Activated naive CD4-positive, alpha-beta T cell treated with anti-CD3 and anti-CD28 coated beads, Interleukin-2, amount 10 ng/mL, durations not matched to agents 7 days and 5 days (primary cell): Measurements from ENCODE around the gene TJP1.

Experiments used
- CTCF ChIA-PET: fragments of 350-600 bp; sonication (Branson Sonifier 250); formaldehyde crosslinking; loops from one replicate; lab custom pipeline; 2021; ENCODE audit warnings: antibody characterized with exemption; lab: Charles Lee
- DNase-seq: peaks from one replicate; pipeline ENCODE4 v3.0.0-alpha.2; 2020
- H3K27ac Mint-ChIP-seq: one replicate; pipeline ENCODE4 v1.8.0; 2021; ENCODE audit warnings: mild to moderate bottlenecking, moderate library complexity, mixed read lengths
- H3K27me3 Mint-ChIP-seq: one replicate; pipeline ENCODE4 v1.8.0; 2021; ENCODE audit warnings: mild to moderate bottlenecking, mixed read lengths
- H3K36me3 Mint-ChIP-seq: one replicate; pipeline ENCODE4 v1.8.0; 2021; ENCODE audit warnings: mixed read lengths
- H3K4me1 Mint-ChIP-seq: one replicate; pipeline ENCODE4 v1.8.0; 2021; ENCODE audit warnings: mixed read lengths
- H3K4me3 Mint-ChIP-seq: one replicate; pipeline ENCODE4 v1.8.0; 2021; ENCODE audit warnings: mild to moderate bottlenecking, moderate library complexity, mixed read lengths
- H3K9me3 Mint-ChIP-seq: one replicate; pipeline ENCODE4 v1.8.0; 2021; ENCODE audit warnings: mixed read lengths

Gene TJP1

DNA sequence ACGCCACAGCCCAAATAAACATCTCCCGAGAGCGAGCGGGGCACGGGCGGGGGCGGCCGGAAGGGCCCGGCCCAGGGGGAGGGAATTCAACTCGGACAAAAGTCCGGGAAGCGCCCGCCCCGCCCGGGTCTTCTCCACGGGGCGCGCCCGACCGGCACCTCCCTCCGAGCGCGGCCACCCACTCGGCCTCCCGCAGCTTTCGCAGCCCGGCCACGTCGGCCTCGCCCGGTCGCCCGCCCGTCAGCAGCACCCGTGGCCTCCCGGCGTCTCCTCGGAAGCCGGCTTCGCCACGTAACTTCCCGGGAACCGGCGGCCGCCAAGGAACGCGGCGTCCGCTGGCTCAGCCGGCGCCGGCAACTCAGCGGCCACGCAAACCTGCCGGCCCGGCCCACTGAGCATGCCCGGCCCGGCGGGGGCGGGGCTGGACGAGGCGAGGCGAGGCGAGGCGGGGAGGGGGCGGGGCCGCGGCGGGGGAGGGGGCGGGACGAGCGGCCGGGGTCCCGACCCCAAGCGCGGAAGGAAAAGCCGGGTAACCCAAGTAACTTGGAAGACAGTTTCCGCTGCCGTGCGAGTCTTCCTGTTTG is at the start of gene TJP1:
Gene TJP1, minus strand, starts transcription at position 369 of the 584 bp plus-strand sequence. CDS start 440 bp downstream, outside the sequence.
- peaks cover 21% of the 10 kb centered on the region for H3K4me1 Mint-ChIP-seq
- H3K4me3 Mint-ChIP-seq: peak within 1 kb of the TSS; percentile 12
- no peak for DNase-seq

DNA sequence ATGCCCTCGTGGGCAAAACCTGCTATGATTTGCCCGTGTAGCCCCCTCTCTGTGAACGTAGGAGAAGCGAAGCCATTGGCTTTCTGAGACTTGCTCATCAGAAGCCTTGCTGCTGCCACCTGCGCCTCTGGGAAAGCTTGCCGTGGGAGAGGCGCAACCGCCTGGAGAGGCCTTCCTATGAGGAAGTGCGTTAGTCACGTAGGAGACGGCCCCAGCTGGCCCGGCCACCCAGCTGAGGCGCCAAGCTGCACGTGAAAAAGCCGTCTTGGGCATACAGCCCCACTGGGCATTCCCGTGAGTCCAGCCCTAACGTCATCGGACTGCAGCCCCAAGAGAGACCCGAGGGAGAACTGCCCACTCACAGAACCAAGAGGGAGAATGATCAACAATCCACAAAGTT is 49.1 kb upstream of the TJP1 start:
- no peak for DNase-seq
- H3K9me3 Mint-ChIP-seq: no peaks in the 10 kb centered on the region
- no peaks in the 10 kb centered on the region for H3K4me1 Mint-ChIP-seq
- no peaks in the 10 kb centered on the region for H3K36me3 Mint-ChIP-seq
- no peak overlapping the region for H3K4me3 Mint-ChIP-seq
- peaks cover 6% of the 10 kb centered on the region for H3K27me3 Mint-ChIP-seq
- H3K27ac Mint-ChIP-seq: no peak overlapping the region
- CTCF ChIA-PET: no interaction called here

More for the DNA sequence above, at the start of gene TJP1:
- peaks cover 67% of the 10 kb centered on the region for H3K27me3 Mint-ChIP-seq
- H3K9me3 Mint-ChIP-seq: peaks cover 11% of the 10 kb centered on the region
- peak within 1 kb of the TSS; percentile 3 for H3K27ac Mint-ChIP-seq
- CTCF ChIA-PET: no interaction called here
- peaks cover 7% of the 10 kb centered on the region for H3K36me3 Mint-ChIP-seq

DNA sequence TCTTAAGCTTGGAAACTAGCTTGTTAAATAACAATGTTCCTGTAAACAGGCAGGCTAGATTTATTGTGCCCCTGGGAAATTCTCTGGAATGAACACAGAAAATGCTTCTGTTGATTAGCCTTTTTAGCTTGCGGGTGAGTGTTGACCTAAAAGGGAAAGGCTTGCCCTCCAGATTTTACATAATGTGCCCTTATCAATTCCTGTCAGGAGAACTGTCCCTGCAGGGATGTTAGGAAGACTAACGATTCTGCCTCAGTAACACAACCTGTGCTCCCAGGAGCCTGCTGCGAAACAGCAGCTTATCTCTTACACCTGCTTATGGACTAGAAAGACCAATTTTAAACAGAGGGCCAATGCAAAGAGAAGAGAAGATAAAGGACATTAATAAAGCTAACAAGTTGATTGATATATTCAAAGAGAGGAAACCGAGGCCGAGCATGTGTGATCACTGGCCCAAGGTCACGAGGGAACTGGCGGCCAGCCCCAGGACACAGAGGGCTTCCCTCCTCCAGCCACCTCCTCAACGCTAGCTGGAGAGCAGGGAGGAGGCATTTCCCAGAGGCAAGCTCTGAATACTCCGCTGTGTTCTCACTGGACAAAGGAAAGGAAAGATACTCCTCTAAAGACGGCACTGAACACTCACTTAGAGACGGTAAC is 48.4 kb upstream of the TJP1 start:
- no peaks in the 10 kb centered on the region for H3K9me3 Mint-ChIP-seq
- H3K4me3 Mint-ChIP-seq: no peak overlapping the region
- DNase-seq: no peak
- peaks cover 6% of the 10 kb centered on the region for H3K27me3 Mint-ChIP-seq
- H3K27ac Mint-ChIP-seq: no peak overlapping the region
- H3K4me1 Mint-ChIP-seq: no peaks in the 10 kb centered on the region
- H3K36me3 Mint-ChIP-seq: no peaks in the 10 kb centered on the region
- CTCF ChIA-PET: no interaction called here

DNA sequence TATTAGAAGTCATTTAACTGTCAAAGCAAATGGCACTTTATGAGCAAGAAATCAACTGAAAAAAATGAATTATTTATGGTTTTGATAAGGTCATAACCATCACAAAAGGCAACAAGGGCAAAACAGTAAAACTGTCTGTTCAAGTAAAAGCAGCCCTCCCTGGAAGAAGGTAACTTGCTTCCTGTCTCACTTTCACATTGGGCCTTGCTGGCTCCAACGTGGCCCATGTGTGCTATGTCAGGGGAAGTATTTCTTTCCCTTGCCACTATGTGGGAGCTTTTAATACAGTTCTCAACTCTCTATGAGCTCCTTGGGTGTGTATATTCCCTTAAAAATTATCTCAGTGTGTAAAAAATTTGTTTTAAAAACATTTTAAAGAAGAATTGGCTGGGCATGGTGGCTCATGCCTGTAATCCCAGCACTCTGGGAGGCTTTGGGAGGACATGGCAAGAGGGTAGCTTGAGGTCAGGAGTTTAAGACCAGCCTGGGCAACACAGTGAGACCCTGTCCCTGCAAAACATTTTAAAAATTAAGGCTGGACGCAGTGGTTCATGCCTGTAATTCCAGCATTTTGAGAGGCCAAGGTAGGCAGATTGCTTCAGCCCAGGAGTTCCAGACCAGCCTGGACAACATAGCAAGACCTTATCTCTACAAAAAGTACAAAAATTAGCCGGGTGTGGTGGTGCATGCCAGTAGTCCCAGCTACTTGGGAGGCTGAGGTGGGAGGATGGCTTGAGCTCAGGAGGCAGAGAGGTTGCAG is 45.2 kb upstream of the TJP1 start:
- DNase-seq: no peak
- H3K27ac Mint-ChIP-seq: no peak overlapping the region
- CTCF ChIA-PET: no interaction called here
- H3K9me3 Mint-ChIP-seq: no peaks in the 10 kb centered on the region
- peaks cover 10% of the 10 kb centered on the region for H3K27me3 Mint-ChIP-seq
- no peak overlapping the region for H3K4me3 Mint-ChIP-seq
- H3K36me3 Mint-ChIP-seq: no peaks in the 10 kb centered on the region
- H3K4me1 Mint-ChIP-seq: no peaks in the 10 kb centered on the region

DNA sequence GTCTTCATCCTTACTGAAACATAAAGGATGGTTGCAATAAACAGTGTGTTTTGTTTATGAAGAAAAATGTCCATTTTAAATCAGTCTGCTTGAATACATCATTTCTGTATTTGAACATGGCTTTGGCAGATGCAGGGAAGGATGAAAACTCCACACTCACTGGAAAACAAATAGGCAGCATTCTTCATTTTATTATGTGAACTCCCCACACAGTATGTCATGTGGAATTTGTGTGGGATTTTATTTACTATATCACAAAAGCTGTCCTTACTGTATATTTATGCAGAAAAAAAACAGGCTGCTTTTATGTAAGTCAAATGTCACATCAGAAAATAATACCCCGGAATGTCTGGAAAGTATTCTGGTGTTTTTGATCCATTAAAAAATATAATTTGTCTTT is 44.1 kb upstream of the TJP1 start:
- Mint-ChIP-seq H3K27ac (no peak overlapping the region), H3K4me3 (no peak overlapping the region), H3K4me1 (no peaks in the 10 kb centered on the region), H3K36me3 (no peaks in the 10 kb centered on the region), H3K9me3 (no peaks in the 10 kb centered on the region), H3K27me3 (peaks cover 6% of the 10 kb centered on the region)
- CTCF ChIA-PET: no interaction called here
- DNase-seq: no peak

DNA sequence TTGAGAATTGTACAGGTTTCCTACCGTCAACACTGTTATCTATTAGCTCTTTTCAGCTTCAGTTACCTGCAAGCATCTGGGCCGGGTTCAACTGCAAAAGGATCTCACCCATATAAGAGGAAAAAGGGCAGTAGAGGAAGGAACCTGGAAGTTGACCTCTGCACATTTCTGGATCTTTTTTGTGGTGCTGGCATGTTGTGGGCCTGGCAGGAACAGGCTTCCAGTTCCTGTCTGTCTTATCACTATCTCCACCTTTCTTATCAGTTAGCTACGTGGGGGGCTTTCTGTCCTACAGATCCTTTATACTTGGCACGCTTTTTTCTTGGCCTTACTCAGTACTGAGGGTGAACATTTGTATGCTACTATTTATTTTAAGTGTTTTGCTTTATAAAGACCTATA is 42.2 kb upstream of the TJP1 start:
- no peak for DNase-seq
- H3K27me3 Mint-ChIP-seq: peaks cover 8% of the 10 kb centered on the region
- no peaks in the 10 kb centered on the region for H3K36me3 Mint-ChIP-seq
- no peak overlapping the region for H3K27ac Mint-ChIP-seq
- H3K4me1 Mint-ChIP-seq: no peaks in the 10 kb centered on the region
- no peaks in the 10 kb centered on the region for H3K9me3 Mint-ChIP-seq
- CTCF ChIA-PET: no interaction called here
- H3K4me3 Mint-ChIP-seq: no peak overlapping the region

DNA sequence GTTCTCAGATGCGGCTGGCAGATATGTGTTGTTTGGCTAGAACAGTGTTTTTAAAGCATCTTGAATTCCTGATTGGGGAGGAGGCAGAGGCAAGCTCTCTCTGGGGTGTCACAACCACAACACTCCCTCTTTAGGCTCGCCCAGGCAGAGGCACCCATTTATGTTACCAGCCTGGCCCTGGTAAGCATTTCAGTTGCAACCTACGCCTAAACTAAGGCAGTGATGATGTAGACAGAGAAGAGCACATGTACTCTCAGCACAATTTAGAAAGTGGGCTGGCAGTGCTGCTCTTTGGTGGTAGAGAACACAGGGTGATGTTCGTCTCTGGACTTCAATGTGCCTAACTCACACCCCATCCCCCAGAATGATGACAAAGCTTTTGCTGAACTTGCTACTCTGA is 41.2 kb upstream of the TJP1 start:
- H3K4me1 Mint-ChIP-seq: no peaks in the 10 kb centered on the region
- DNase-seq: no peak
- CTCF ChIA-PET: no interaction called here

DNA sequence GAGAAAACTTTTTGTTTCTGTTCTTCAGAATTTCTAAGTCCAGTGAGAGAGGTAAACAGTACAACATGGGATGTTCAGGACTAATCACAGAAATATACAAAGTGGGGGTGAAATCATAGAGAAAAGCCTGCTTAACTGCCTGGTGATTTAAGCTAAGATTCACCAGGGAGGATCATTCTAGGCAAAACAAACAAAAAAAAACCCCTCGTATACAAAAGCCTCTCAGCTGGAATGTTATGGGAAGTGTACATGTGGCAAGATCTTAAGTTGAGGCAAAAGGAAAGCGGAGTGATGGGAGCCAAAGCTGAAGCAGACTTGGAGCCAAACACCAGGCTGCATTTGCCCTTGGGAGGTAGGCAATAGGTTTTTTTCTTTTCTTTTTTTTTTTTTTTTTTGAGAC is 40.0 kb upstream of the TJP1 start:
- no peaks in the 10 kb centered on the region for H3K36me3 Mint-ChIP-seq
- no peak overlapping the region for H3K4me3 Mint-ChIP-seq
- H3K27ac Mint-ChIP-seq: no peak overlapping the region
- H3K4me1 Mint-ChIP-seq: no peaks in the 10 kb centered on the region
- H3K9me3 Mint-ChIP-seq: no peaks in the 10 kb centered on the region
- CTCF ChIA-PET: no interaction called here
- peaks cover 8% of the 10 kb centered on the region for H3K27me3 Mint-ChIP-seq
- DNase-seq: no peak

More for the DNA sequence above, 41.2 kb upstream of the TJP1 start:
- Mint-ChIP-seq H3K27me3 (peaks cover 8% of the 10 kb centered on the region), H3K9me3 (no peaks in the 10 kb centered on the region), H3K4me3 (no peak overlapping the region), H3K36me3 (no peaks in the 10 kb centered on the region), H3K27ac (no peak overlapping the region)

DNA sequence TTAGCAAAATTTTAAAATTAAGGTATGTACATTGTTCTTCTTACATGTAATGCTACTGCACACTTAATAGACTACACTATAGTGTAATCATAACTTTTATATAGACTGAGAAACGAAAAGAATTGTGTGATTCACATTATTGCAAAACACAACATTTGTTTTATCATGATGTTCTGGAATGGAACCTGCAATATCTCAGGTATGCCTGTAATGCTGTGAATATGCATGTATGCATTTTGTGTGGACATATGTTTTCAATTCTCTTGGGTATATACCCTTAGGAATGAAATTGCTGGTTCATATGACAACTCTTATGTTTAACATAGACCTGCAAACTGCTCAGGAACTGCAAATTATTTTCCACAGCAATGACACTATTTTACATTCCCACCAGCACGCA is 38.6 kb upstream of the TJP1 start:
- H3K4me3 Mint-ChIP-seq: no peak overlapping the region

DNA sequence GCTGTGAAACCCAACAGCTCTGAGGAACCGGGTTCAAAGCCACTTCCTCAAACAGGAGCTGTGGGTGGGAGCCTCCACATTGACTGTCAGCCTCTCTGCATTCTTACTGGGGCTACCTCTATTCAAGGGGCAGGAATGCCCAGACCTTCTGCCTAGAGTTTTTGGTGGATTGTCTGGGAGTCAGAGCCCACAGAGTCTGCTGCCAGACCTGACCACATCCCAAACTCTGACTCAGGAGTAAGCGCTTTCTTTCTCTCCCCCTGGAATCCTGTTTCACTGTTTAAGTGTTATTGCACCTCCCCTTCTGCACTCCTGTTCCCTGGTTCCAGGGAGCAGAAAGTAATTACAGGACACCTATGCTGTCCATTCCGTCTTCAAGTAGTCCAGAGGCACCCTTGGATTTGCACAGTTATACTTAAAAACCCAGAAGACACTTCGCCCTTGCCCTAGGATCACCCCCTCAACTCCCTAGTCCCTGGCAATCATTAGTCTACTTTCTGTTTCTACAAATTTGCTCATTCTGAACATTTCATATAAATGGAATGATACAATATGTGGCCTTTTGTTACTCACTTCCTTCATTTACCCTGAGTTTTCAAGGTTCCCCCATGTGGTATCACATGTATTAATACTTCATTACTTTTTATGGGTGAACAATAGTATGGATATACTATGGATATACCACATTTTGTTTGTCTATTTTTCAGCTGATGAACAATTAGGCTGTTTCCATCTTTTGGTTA is 37.9 kb upstream of the TJP1 start:
- H3K4me3 Mint-ChIP-seq: no peak overlapping the region
- CTCF ChIA-PET: no interaction called here
- no peaks in the 10 kb centered on the region for H3K36me3 Mint-ChIP-seq
- H3K9me3 Mint-ChIP-seq: no peaks in the 10 kb centered on the region
- no peak overlapping the region for H3K27ac Mint-ChIP-seq
- DNase-seq: no peak
- H3K4me1 Mint-ChIP-seq: no peaks in the 10 kb centered on the region
- H3K27me3 Mint-ChIP-seq: peaks cover 8% of the 10 kb centered on the region

More for the DNA sequence above, 38.6 kb upstream of the TJP1 start:
- no peak overlapping the region for H3K27ac Mint-ChIP-seq
- CTCF ChIA-PET: no interaction called here
- H3K36me3 Mint-ChIP-seq: no peaks in the 10 kb centered on the region
- no peak for DNase-seq
- H3K9me3 Mint-ChIP-seq: no peaks in the 10 kb centered on the region
- H3K27me3 Mint-ChIP-seq: peaks cover 8% of the 10 kb centered on the region
- H3K4me1 Mint-ChIP-seq: no peaks in the 10 kb centered on the region

DNA sequence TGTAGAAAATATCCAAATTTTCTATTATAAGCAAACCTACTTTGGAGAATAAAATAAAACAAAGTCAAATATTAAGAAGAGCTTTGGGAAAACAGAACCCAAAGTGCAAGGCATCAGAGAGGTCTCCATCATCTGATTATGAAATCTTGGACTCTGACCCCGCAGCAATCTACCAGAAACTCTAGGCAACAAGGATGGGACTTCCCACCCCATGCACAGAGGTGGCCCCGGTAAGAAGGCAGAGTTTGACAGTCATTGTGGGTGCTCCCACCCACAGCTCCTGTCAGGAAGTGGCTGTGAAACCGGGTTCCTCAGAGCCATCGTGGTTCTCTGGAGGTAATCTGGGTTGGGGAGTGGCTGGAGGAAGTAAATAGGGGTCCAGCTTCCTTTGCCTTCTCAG is 37.0 kb upstream of the TJP1 start:
- DNase-seq: no peak
- peaks cover 8% of the 10 kb centered on the region for H3K27me3 Mint-ChIP-seq
- H3K4me1 Mint-ChIP-seq: no peaks in the 10 kb centered on the region
- CTCF ChIA-PET: no interaction called here
- H3K36me3 Mint-ChIP-seq: no peaks in the 10 kb centered on the region
- no peaks in the 10 kb centered on the region for H3K9me3 Mint-ChIP-seq
- H3K4me3 Mint-ChIP-seq: no peak overlapping the region
- no peak overlapping the region for H3K27ac Mint-ChIP-seq

DNA sequence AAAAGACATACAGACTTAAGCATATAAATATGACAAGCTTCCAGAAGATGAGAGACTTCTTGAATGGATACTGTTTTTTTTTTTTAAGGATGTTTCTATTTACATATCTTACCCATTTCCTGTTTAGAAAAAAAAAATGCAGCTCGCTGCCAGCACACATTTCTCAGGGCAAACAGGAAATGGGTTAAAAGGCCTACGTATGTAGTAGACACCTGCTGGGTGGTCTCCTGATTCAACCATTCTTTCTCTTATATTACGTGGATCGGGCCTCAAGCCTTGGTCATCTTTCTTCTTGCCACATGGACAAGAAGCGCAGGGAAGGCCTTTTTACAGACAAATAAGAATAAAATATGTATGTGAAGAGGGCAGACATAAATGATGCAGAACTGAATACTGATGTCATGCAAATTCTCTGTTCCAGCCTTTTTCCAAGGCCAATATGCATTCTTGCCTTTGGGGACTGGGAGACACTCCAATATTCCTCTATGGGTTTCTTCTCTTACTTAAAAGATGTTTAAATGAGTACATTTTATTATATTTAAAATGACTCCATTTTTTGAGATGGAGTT is 35.0 kb upstream of the TJP1 start:
- no peak for DNase-seq
- CTCF ChIA-PET: no interaction called here
- H3K4me3 Mint-ChIP-seq: no peak overlapping the region

DNA sequence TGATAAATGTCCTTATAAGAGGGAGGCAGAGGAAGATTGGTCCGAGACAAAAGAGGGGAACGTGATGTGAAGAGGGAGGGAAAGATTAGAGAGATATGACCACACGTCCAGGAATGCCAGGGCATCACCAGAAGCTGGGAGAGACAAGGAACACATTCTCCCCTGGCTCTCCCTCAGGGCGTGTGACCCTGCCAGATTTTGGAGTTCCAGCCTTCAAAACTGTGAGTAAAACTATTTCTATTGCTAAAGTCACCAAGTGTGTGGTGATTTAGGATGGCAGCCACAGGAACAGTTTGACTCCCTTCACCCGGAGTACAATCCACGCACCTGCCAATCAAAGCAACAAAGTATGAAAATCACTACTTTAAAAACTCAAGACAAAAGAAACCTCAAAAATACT is 32.1 kb upstream of the TJP1 start:
- no peak for DNase-seq
- H3K4me3 Mint-ChIP-seq: no peak overlapping the region
- peaks cover 2% of the 10 kb centered on the region for H3K9me3 Mint-ChIP-seq
- H3K27ac Mint-ChIP-seq: no peak overlapping the region
- H3K27me3 Mint-ChIP-seq: no peaks in the 10 kb centered on the region
- H3K36me3 Mint-ChIP-seq: no peaks in the 10 kb centered on the region
- no peaks in the 10 kb centered on the region for H3K4me1 Mint-ChIP-seq
- CTCF ChIA-PET: no interaction called here

More for the DNA sequence above, 35.0 kb upstream of the TJP1 start:
- Mint-ChIP-seq H3K27me3 (peaks cover 4% of the 10 kb centered on the region), H3K27ac (no peak overlapping the region), H3K36me3 (no peaks in the 10 kb centered on the region), H3K4me1 (no peaks in the 10 kb centered on the region), H3K9me3 (no peaks in the 10 kb centered on the region)
